Measurements from ENCODE around the gene NNAT.
"Not testable (repeated sequence)": the region's sequence is repeated elsewhere in the genome, so short reads cannot be mapped to it uniquely, and the experiment has no call there.

The NNAT gene

GRCh38 chr20:37552415-37552814 lies 31.4 kb downstream of the NNAT start:
- no peaks in the 10 kb centered on the region for H3K36me3 ChIP-seq
- H3K9ac ChIP-seq = no peak overlapping the region
- no peaks in the 10 kb centered on the region for H3K4me1 ChIP-seq
- TF ChIP-seq Cebpa-rat (IDR thresholded peaks at IDR 0.05) = no peak
- no peaks in the 10 kb centered on the region for H4K20me1 ChIP-seq
- H3K4me2 ChIP-seq = no peak overlapping the region
- H3K4me3 ChIP-seq = no peak overlapping the region
- no peak overlapping the region for H3K27ac ChIP-seq
- no peaks in the 10 kb centered on the region for H3K9me3 ChIP-seq
- H3K27me3 ChIP-seq = no peaks in the 10 kb centered on the region

GRCh38 chr20:37554721-37555298 lies 33.8 kb downstream of the NNAT start:
- H3K4me3 ChIP-seq, H3K27ac ChIP-seq, H3K4me2 ChIP-seq, H4K20me1 ChIP-seq, H3K9ac ChIP-seq, H3K9me3 ChIP-seq, H3K27me3 ChIP-seq, H3K36me3 ChIP-seq: not testable (repeated sequence)
- H3K4me1 ChIP-seq = peaks cover 11% of the 10 kb centered on the region

- H3K4me2 ChIP-seq = no peak overlapping the region
- no peak overlapping the region for H3K27ac ChIP-seq
- H3K9me3 ChIP-seq = no peaks in the 10 kb centered on the region
- H3K27me3 ChIP-seq = no peaks in the 10 kb centered on the region
- TF ChIP-seq Cebpa-rat (IDR thresholded peaks at IDR 0.05) = no peak
- H3K4me3 ChIP-seq = no peak overlapping the region
- H3K9ac ChIP-seq = no peak overlapping the region
- peaks cover 11% of the 10 kb centered on the region for H3K4me1 ChIP-seq
- H4K20me1 ChIP-seq = no peaks in the 10 kb centered on the region
- H3K36me3 ChIP-seq = no peaks in the 10 kb centered on the region
Measured at GRCh38 chr20:37556538-37556937, 35.5 kb downstream of the NNAT start.

GRCh38 chr20:37558306-37558705 lies 37.3 kb downstream of the NNAT start:
- no peaks in the 10 kb centered on the region for H3K36me3 ChIP-seq
- no peak overlapping the region for H3K27ac ChIP-seq
- H3K27me3 ChIP-seq = no peaks in the 10 kb centered on the region
- TF ChIP-seq Cebpa-rat (IDR thresholded peaks at IDR 0.05) = no peak
- H3K9me3 ChIP-seq = no peaks in the 10 kb centered on the region
- H3K4me1 ChIP-seq = peaks cover 11% of the 10 kb centered on the region
- no peaks in the 10 kb centered on the region for H4K20me1 ChIP-seq
- no peak overlapping the region for H3K4me3 ChIP-seq
- no peak overlapping the region for H3K9ac ChIP-seq
- peak overlapping the region; percentile 56; the same call in 1 of the 2 replicates for H3K4me2 ChIP-seq

GRCh38 chr20:37558779-37559178 lies 37.7 kb downstream of the NNAT start:
- H3K27me3 ChIP-seq = no peaks in the 10 kb centered on the region
- no peak overlapping the region for H3K4me3 ChIP-seq
- H3K9me3 ChIP-seq = no peaks in the 10 kb centered on the region
- peaks cover 11% of the 10 kb centered on the region for H3K4me1 ChIP-seq
- no peaks in the 10 kb centered on the region for H4K20me1 ChIP-seq
- H3K36me3 ChIP-seq = no peaks in the 10 kb centered on the region
- H3K9ac ChIP-seq = no peak overlapping the region
- no peak overlapping the region for H3K27ac ChIP-seq
- peak overlapping the region; percentile 56 for H3K4me2 ChIP-seq
- no peak for TF ChIP-seq Cebpa-rat (IDR thresholded peaks at IDR 0.05)

GRCh38 chr20:37559312-37560027 lies 38.4 kb downstream of the NNAT start:
- Histone ChIP-seq H3K4me2 (peak overlapping the region; percentile 56), H3K9me3 (no peaks in the 10 kb centered on the region), H3K4me3 (no peak overlapping the region), H3K27ac (no peak overlapping the region), H4K20me1 (no peaks in the 10 kb centered on the region), H3K36me3 (no peaks in the 10 kb centered on the region), H3K27me3 (no peaks in the 10 kb centered on the region), H3K9ac (no peak overlapping the region), H3K4me1 (peaks cover 14% of the 10 kb centered on the region)
- TF ChIP-seq Cebpa-rat (IDR thresholded peaks at IDR 0.05) = no peak

GRCh38 chr20:37560629-37561028 lies 39.6 kb downstream of the NNAT start:
- H3K4me2 ChIP-seq = no peak overlapping the region
- H3K36me3 ChIP-seq = no peaks in the 10 kb centered on the region
- H3K27me3 ChIP-seq = no peaks in the 10 kb centered on the region
- peaks cover 25% of the 10 kb centered on the region for H3K4me1 ChIP-seq
- TF ChIP-seq Cebpa-rat (IDR thresholded peaks at IDR 0.05) = no peak
- H4K20me1 ChIP-seq = no peaks in the 10 kb centered on the region
- no peak overlapping the region for H3K27ac ChIP-seq
- no peak overlapping the region for H3K4me3 ChIP-seq
- no peaks in the 10 kb centered on the region for H3K9me3 ChIP-seq
- no peak overlapping the region for H3K9ac ChIP-seq

GRCh38 chr20:37562695-37563480 lies 41.8 kb downstream of the NNAT start:
- H3K4me3 ChIP-seq = no peak overlapping the region
- no peak for TF ChIP-seq Cebpa-rat (IDR thresholded peaks at IDR 0.05)
- H3K9me3 ChIP-seq = no peaks in the 10 kb centered on the region
- no peak overlapping the region for H3K27ac ChIP-seq
- H3K27me3 ChIP-seq = no peaks in the 10 kb centered on the region
- peaks cover 48% of the 10 kb centered on the region for H3K4me1 ChIP-seq
- H3K36me3 ChIP-seq = no peaks in the 10 kb centered on the region
- H4K20me1 ChIP-seq = no peaks in the 10 kb centered on the region
- H3K4me2 ChIP-seq = no peak overlapping the region
- no peak overlapping the region for H3K9ac ChIP-seq

- Histone ChIP-seq H3K36me3 (no peaks in the 10 kb centered on the region), H3K4me1 (peaks cover 51% of the 10 kb centered on the region), H3K4me2 (peak overlapping the region; percentile 92), H3K9ac (no peak overlapping the region), H3K27ac (no peak overlapping the region), H3K4me3 (no peak overlapping the region), H3K9me3 (no peaks in the 10 kb centered on the region), H4K20me1 (no peaks in the 10 kb centered on the region), H3K27me3 (no peaks in the 10 kb centered on the region)
- no peak for TF ChIP-seq Cebpa-rat (IDR thresholded peaks at IDR 0.05)
Measured at GRCh38 chr20:37564016-37564387, 43.0 kb downstream of the NNAT start.

All from BLaER1 (cell line).